Measurements from ENCODE around the gene RNF145. TPM values are rescaled to one million over a fixed set of nuclear protein-coding genes. Genes with fewer than 3 reads are reported as not detected.

The RNF145 gene
- polyA plus RNA-seq, 2 donors = 26.2 to 48.6 TPM

DNA sequence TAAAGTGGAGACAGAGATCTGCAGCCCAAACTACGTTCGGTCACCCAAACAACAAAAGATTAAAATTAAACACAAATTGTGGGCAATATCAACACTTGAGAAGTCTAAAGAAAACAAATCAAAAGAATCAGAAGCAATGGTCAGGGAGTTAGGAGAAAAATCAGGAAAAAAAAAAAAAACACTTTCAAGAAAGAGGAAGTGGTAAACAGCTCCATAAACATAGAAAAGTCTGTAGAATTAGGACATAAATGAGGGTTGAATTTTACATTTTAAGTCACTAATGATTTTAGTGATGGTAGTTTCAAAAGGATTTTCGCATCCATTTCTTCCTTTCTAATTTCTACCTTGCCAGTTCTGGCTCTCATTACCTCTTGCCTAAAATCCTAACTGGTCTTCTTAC is 10.1 kb downstream of the RNF145 start:
- H3K27ac ChIP-seq (ENCODE audit: low read depth in 2 of 2, low read length in 1 of 2) = no peak overlapping the region
- H3K9me3 ChIP-seq (ENCODE audit: control insufficient read depth in 2 of 2, insufficient read depth in 1 of 2, low read depth in 1 of 2, low read length in 1 of 2) = no peaks in the 10 kb centered on the region
- no peak overlapping the region for H3K4me3 ChIP-seq (ENCODE audit: low read depth in 1 of 2, low read length in 2 of 2)
- WGBS, 2 donors = 92 to 93% methylated on average over 3 of the region's 3 CpGs
- H3K4me1 ChIP-seq (ENCODE audit: control insufficient read depth in 2 of 2, insufficient read depth in 2 of 2, low read length in 1 of 2) = no peaks in the 10 kb centered on the region
- H3K36me3 ChIP-seq (ENCODE audit: control insufficient read depth in 2 of 2, insufficient read depth in 2 of 2, low read length in 1 of 2) = peaks cover 0 to 3% of the 10 kb centered on the region in 2 donors
- no peaks in the 10 kb centered on the region for H3K27me3 ChIP-seq (ENCODE audit: control insufficient read depth in 1 of 2, insufficient read depth in 2 of 2, low read length in 2 of 2)

DNA sequence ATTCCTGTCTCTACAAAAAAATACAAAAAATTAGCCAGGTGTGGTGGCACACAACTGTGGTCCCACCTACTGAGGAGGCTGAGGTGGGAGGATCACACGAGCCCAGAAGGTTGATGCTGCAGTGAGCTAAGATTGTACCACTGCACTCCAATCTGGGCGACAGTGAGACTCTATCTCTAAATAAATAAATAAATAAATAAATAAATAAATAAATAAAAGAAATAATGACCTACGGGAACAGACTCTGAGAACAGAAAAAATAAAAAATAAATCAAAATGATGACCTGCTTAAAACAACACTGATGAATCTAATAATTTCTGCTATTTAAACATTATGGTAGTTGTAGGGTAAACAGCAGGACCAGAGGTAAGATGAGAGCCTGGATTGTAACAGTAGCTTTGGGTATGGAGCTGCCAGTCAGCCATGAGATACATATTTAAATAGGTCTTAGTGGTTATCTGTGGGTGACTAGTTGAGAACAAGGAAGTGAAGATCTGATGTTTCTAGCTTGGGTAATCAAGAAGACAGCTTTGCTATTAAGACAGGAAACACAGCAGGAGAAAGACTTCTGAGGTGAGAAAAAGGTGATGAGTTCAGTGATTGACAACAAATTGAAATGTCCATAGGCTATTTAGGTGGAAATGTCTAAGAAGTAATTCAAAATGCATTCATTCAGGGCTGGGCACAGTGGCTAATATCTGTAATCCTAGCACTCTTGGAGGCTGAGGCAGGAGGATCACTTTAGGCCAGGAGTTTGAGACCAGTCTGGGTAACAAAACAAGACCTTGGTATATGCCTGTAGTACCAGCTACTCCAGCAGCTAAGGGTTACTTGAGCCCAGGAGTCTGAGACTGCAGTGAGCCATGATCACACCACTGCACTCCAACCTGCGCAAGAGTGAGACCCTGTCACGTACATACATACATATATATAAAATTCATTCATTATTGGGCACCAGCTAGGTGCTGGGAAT is 11.0 kb downstream of the RNF145 start:
- Histone ChIP-seq H3K4me3 (ENCODE audit: low read depth in 1 of 2, low read length in 2 of 2) (no peak overlapping the region), H3K4me1 (ENCODE audit: control insufficient read depth in 2 of 2, insufficient read depth in 2 of 2, low read length in 1 of 2) (no peaks in the 10 kb centered on the region), H3K36me3 (ENCODE audit: control insufficient read depth in 2 of 2, insufficient read depth in 2 of 2, low read length in 1 of 2) (peaks cover 0 to 3% of the 10 kb centered on the region in 2 donors), H3K27ac (ENCODE audit: low read depth in 2 of 2, low read length in 1 of 2) (peak overlapping the region in 1 of 2 donors; percentile 49), H3K27me3 (ENCODE audit: control insufficient read depth in 1 of 2, insufficient read depth in 2 of 2, low read length in 2 of 2) (no peaks in the 10 kb centered on the region), H3K9me3 (ENCODE audit: control insufficient read depth in 2 of 2, insufficient read depth in 1 of 2, low read depth in 1 of 2, low read length in 1 of 2) (no peaks in the 10 kb centered on the region)
- WGBS, 2 donors = 96% methylated on average over 5 of the region's 5 CpGs

DNA sequence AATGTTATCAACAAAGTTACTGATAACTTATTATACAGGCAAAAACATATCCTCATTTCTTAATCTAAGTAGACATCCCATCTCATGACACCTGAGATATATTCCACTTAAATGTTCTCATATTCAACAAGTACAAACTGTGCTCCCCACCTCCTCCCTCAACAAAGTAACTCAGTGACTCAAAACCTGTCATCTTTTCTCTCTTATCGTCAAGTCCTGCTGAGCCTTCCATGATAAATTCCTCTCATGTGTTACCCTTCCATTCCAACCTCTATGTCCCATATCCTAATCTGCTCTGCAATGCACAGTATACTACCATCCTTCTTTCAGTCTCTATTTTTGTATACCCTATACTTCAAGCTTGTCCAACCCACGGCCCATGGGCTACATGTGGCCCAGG is 13.6 kb downstream of the RNF145 start:
- Histone ChIP-seq H3K4me3 (ENCODE audit: low read depth in 1 of 2, low read length in 2 of 2) (no peak overlapping the region), H3K4me1 (ENCODE audit: control insufficient read depth in 2 of 2, insufficient read depth in 2 of 2, low read length in 1 of 2) (no peaks in the 10 kb centered on the region), H3K9me3 (ENCODE audit: control insufficient read depth in 2 of 2, insufficient read depth in 1 of 2, low read depth in 1 of 2, low read length in 1 of 2) (no peaks in the 10 kb centered on the region), H3K27ac (ENCODE audit: low read depth in 2 of 2, low read length in 1 of 2) (no peak overlapping the region), H3K36me3 (ENCODE audit: control insufficient read depth in 2 of 2, insufficient read depth in 2 of 2, low read length in 1 of 2) (peaks cover 4 to 5% of the 10 kb centered on the region in 2 donors), H3K27me3 (ENCODE audit: control insufficient read depth in 1 of 2, insufficient read depth in 2 of 2, low read length in 2 of 2) (no peaks in the 10 kb centered on the region)
- 91 to 92% methylated on average over 2 of the region's 2 CpGs for WGBS, 2 donors

DNA sequence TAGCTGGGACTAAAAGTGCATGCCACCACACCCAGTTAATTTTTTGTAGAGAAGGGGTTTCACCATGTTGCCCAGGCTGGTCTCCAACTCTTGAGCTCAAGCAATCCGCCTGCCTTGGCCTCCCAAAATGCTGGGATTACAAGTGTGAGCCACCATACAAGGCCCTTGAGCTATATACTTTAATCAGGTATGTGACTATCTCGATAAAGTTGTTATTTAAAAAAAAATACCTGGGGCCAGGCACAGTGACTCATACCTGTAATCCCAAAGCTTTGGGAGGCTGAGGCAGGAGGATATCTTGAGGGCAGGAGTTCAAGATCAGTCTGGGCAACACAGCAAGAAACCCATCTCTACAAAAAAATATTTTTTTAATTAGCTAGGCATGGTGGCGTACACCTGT is 19.2 kb downstream of the RNF145 start:
- no peaks in the 10 kb centered on the region for H3K27me3 ChIP-seq (ENCODE audit: control insufficient read depth in 1 of 2, insufficient read depth in 2 of 2, low read length in 2 of 2)
- peaks cover 0 to 5% of the 10 kb centered on the region in 2 donors for H3K4me1 ChIP-seq (ENCODE audit: control insufficient read depth in 2 of 2, insufficient read depth in 2 of 2, low read length in 1 of 2)
- peak overlapping the region in 1 of 2 donors; percentile 3 for H3K27ac ChIP-seq (ENCODE audit: low read depth in 2 of 2, low read length in 1 of 2)
- H3K9me3 ChIP-seq (ENCODE audit: control insufficient read depth in 2 of 2, insufficient read depth in 1 of 2, low read depth in 1 of 2, low read length in 1 of 2) = no peaks in the 10 kb centered on the region
- peaks cover 5% of the 10 kb centered on the region in 2 donors for H3K36me3 ChIP-seq (ENCODE audit: control insufficient read depth in 2 of 2, insufficient read depth in 2 of 2, low read length in 1 of 2)
- H3K4me3 ChIP-seq (ENCODE audit: low read depth in 1 of 2, low read length in 2 of 2) = no peak overlapping the region
- WGBS, 2 donors = 82 to 87% methylated on average over 3 of the region's 3 CpGs

DNA sequence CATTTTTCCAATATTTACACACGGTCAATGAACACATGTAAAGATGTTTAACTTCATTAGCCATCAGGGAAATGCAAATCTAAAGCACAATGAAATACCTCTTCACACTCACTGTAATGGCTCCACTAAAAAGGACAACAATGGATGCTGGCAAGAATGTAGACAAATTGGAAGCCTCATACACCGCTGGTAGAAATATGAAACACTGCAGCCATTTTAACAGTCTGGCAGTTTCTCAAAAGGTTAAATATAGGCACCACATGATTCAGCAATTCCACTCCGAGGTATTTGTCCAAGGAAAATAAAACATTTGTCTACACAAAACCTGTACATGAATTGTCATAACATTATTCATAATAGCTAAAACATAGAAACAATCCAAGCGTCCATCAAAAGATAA is 20.0 kb downstream of the RNF145 start:
- Histone ChIP-seq H3K36me3 (ENCODE audit: control insufficient read depth in 2 of 2, insufficient read depth in 2 of 2, low read length in 1 of 2) (peaks cover 5% of the 10 kb centered on the region in 2 donors), H3K4me3 (ENCODE audit: low read depth in 1 of 2, low read length in 2 of 2) (no peak overlapping the region), H3K9me3 (ENCODE audit: control insufficient read depth in 2 of 2, insufficient read depth in 1 of 2, low read depth in 1 of 2, low read length in 1 of 2) (no peaks in the 10 kb centered on the region), H3K4me1 (ENCODE audit: control insufficient read depth in 2 of 2, insufficient read depth in 2 of 2, low read length in 1 of 2) (peaks cover 0 to 5% of the 10 kb centered on the region in 2 donors), H3K27me3 (ENCODE audit: control insufficient read depth in 1 of 2, insufficient read depth in 2 of 2, low read length in 2 of 2) (no peaks in the 10 kb centered on the region), H3K27ac (ENCODE audit: low read depth in 2 of 2, low read length in 1 of 2) (peak overlapping the region in 1 of 2 donors; percentile 34)
- WGBS, 2 donors = 51 to 67% methylated on average over 4 of the region's 4 CpGs

DNA sequence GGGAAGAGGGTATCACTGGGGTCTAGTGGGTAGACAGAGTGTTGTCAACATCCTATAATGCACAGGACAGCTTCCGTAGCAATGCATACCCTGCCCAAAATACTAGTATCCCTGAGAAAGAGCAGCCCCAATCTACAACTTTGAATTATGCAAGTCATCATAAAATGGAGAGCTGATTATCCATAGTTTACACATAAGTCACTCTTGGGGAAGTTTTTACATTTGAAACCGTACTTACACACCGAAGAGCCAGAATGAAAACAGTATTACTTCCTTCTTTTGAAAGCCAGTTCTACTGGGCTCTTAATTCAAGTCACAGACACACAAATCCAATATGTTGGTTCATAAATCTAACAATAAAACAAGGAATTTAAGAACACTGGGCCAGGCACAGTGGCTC is 21.6 kb downstream of the RNF145 start:
- no peaks in the 10 kb centered on the region for H3K27me3 ChIP-seq (ENCODE audit: control insufficient read depth in 1 of 2, insufficient read depth in 2 of 2, low read length in 2 of 2)
- H3K9me3 ChIP-seq (ENCODE audit: control insufficient read depth in 2 of 2, insufficient read depth in 1 of 2, low read depth in 1 of 2, low read length in 1 of 2) = no peaks in the 10 kb centered on the region
- H3K4me1 ChIP-seq (ENCODE audit: control insufficient read depth in 2 of 2, insufficient read depth in 2 of 2, low read length in 1 of 2) = peaks cover 0 to 5% of the 10 kb centered on the region in 2 donors
- no peak overlapping the region for H3K4me3 ChIP-seq (ENCODE audit: low read depth in 1 of 2, low read length in 2 of 2)
- H3K27ac ChIP-seq (ENCODE audit: low read depth in 2 of 2, low read length in 1 of 2) = peak overlapping the region; percentile 60 to 83
- H3K36me3 ChIP-seq (ENCODE audit: control insufficient read depth in 2 of 2, insufficient read depth in 2 of 2, low read length in 1 of 2) = peaks cover under 1 to 3% of the 10 kb centered on the region in 2 donors
- 84 to 88% methylated on average over 3 of the region's 3 CpGs for WGBS, 2 donors

DNA sequence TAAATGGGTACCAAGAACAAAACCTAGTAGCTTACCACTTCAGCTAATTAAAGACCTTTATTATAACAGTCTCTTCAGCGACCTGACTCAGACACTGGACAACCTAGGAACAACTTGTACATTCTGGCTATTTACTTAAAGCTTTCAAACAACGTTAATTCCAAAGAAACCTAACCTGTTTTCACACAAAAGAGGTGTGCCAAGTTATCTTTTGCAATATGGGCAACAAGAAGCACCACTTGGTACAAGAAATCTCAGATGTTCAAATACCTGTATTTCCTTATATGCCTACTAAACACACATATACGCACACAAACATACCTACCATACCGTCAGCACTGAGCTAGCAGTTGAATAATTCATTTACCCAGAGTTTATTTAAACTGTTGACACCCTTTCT is 23.0 kb downstream of the RNF145 start:
- Histone ChIP-seq H3K4me1 (ENCODE audit: control insufficient read depth in 2 of 2, insufficient read depth in 2 of 2, low read length in 1 of 2) (peaks cover 0 to 5% of the 10 kb centered on the region in 2 donors), H3K4me3 (ENCODE audit: low read depth in 1 of 2, low read length in 2 of 2) (no peak overlapping the region), H3K9me3 (ENCODE audit: control insufficient read depth in 2 of 2, insufficient read depth in 1 of 2, low read depth in 1 of 2, low read length in 1 of 2) (no peaks in the 10 kb centered on the region), H3K27me3 (ENCODE audit: control insufficient read depth in 1 of 2, insufficient read depth in 2 of 2, low read length in 2 of 2) (no peaks in the 10 kb centered on the region), H3K27ac (ENCODE audit: low read depth in 2 of 2, low read length in 1 of 2) (peak overlapping the region in 1 of 2 donors; percentile 65), H3K36me3 (ENCODE audit: control insufficient read depth in 2 of 2, insufficient read depth in 2 of 2, low read length in 1 of 2) (peaks cover 0 to 3% of the 10 kb centered on the region in 2 donors)
- 53 to 62% methylated on average over 4 of the region's 4 CpGs for WGBS, 2 donors

DNA sequence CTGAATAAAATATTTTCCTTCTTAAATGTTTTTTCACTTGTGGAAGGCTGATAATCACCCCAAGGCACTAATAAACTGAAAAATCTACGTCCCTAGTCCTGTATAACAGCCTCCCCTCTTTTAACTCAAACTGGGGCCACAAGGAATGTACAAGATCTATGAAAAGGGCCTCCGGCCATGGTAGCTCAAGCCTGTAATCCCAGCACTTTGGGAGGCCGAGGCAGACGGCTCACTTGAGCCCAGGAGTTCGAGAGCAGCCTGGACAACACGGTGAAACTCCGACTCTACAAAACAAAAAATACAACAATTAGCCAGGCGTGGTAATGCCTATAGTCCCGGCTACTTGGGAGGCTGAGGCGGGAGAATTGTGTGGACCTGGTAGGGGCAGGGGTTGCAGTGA is 23.6 kb downstream of the RNF145 start:
- Histone ChIP-seq H3K4me1 (ENCODE audit: control insufficient read depth in 2 of 2, insufficient read depth in 2 of 2, low read length in 1 of 2) (peaks cover 0 to 5% of the 10 kb centered on the region in 2 donors), H3K27ac (ENCODE audit: low read depth in 2 of 2, low read length in 1 of 2) (peak overlapping the region; percentile 65 to 68), H3K9me3 (ENCODE audit: control insufficient read depth in 2 of 2, insufficient read depth in 1 of 2, low read depth in 1 of 2, low read length in 1 of 2) (no peaks in the 10 kb centered on the region), H3K36me3 (ENCODE audit: control insufficient read depth in 2 of 2, insufficient read depth in 2 of 2, low read length in 1 of 2) (peaks cover 0 to 3% of the 10 kb centered on the region in 2 donors), H3K4me3 (ENCODE audit: low read depth in 1 of 2, low read length in 2 of 2) (no peak overlapping the region), H3K27me3 (ENCODE audit: control insufficient read depth in 1 of 2, insufficient read depth in 2 of 2, low read length in 2 of 2) (no peaks in the 10 kb centered on the region)
- 75 to 85% methylated on average over 10 of the region's 10 CpGs for WGBS, 2 donors

DNA sequence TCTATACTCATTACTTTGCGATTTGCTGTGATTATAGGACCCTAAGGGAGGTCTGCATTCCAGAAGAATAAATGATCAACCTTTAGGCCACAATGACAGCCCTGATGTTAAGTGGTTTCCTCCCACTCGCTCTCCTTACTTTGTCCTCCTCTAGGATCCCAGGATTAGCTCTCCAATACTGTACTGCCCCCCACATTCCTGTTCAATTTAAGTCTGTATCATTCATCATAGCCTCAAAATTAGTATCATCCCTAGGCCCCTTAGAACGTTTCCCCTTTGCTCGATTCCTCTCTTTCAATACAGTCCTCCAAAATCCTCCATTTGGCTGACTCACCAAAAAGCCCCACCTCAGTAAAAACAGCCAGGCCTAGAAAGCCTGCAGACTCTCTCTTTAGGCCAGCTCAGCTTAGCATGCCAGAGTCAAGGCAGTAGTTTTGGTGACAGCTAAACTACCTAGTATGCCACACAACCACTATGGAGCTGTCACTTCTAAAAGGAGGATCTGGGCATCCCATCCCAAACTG is 24.4 kb downstream of the RNF145 start:
- 33 to 42% methylated on average over 4 of the region's 4 CpGs for WGBS, 2 donors
- Histone ChIP-seq H3K9me3 (ENCODE audit: control insufficient read depth in 2 of 2, insufficient read depth in 1 of 2, low read depth in 1 of 2, low read length in 1 of 2) (no peaks in the 10 kb centered on the region), H3K4me3 (ENCODE audit: low read depth in 1 of 2, low read length in 2 of 2) (no peak overlapping the region), H3K36me3 (ENCODE audit: control insufficient read depth in 2 of 2, insufficient read depth in 2 of 2, low read length in 1 of 2) (peaks cover 0 to 3% of the 10 kb centered on the region in 2 donors), H3K4me1 (ENCODE audit: control insufficient read depth in 2 of 2, insufficient read depth in 2 of 2, low read length in 1 of 2) (peaks cover 0 to 5% of the 10 kb centered on the region in 2 donors), H3K27me3 (ENCODE audit: control insufficient read depth in 1 of 2, insufficient read depth in 2 of 2, low read length in 2 of 2) (no peaks in the 10 kb centered on the region), H3K27ac (ENCODE audit: low read depth in 2 of 2, low read length in 1 of 2) (peak overlapping the region; percentile 36 to 59)

Measured in esophagus (tissue), 2 donors.